CD4-positive, alpha-beta T cell treated with Interleukin-12 subunit alpha and Interleukin-12 subunit beta, for 1 hour (primary cell): ENCODE data around the gene NUAK1.

Source experiments
- DNase-seq: peaks from one replicate; pipeline ENCODE4 v3.0.0-alpha.2; 2020

Gene NUAK1

DNA sequence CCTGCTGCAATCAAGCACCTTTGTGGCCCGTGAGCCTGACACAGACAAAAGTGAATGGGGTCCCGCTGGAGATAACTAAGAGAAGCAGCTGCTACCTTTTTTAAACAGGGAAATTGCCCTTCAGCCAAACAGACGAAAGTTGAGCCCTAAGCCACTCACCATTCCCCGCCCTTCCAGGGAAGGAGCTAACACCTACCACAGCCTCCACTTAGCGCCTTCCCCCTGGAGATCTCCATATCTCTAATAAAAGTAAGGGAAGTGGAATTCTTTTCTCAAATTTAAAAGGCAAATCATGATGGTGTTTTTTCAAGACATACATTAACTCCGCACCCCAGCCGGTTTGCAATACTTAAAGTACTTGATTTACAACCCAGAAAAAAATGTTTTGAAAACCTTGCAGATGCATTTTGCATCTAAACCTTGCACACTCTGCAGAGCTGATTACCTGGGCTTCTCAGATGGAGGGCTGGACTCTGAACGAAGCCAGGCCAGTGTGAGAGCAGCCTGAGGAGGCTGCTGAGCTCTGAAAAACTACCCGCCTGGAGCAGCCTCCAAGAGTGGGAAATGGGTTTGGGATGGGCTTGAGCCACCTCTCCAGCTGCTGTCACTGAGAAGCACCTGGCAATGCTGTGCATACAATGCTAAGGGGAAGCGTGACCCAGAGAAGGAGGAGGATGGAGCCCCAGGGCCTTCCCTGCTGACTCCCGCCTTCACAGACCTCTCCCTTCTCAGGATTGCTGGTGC lies 10.0 kb downstream of the NUAK1 start:
- no peak for DNase-seq

GRCh38 chr12:106127338-106128126 lies 11.2 kb downstream of the NUAK1 start:
- no peak for DNase-seq

GRCh38 chr12:106126441-106127337 lies 12.1 kb downstream of the NUAK1 start:
- no peak for DNase-seq

DNA sequence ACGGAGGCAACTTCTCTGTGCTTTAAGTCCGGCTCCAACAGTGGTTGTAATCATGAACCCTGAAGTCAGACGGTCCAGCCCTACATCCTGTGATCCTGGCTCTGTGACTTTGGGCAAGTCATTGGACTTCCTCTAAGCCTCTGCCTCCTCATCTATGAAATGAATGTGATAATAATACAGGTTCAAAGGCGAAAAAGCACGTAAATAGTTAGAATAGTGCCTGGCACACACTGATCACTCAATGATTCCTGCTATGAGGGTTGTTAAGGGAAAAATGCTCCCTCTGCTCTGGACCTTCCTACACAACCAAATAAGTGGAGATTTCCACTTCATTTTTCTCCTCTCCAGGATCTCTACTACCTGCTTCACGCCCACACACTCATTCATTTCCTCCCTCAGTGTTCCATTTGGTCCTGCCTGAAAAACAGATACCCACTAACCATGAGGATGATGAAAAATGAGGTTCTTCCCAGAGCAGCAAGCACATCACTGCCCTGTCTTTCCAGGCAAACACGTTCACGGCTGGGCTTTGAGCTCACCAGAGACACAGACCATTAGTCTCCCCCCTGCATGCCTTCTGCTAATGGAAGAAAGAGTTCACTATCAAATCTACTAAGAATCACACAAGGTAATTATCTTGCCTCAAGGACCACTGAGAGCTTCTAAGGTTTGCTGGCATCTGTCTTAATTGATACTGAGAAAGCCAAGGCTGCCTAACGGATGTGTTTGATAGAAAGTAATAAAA lies 13.2 kb downstream of the NUAK1 start:
- DNase-seq, result no peak

- no peak for DNase-seq
Measured at GRCh38 chr12:106123551-106124081, 15.1 kb downstream of the NUAK1 start.

GRCh38 chr12:106123110-106123509 lies 15.6 kb downstream of the NUAK1 start:
- DNase-seq, result no peak

GRCh38 chr12:106122004-106122403 lies 16.8 kb downstream of the NUAK1 start:
- no peak for DNase-seq

DNA sequence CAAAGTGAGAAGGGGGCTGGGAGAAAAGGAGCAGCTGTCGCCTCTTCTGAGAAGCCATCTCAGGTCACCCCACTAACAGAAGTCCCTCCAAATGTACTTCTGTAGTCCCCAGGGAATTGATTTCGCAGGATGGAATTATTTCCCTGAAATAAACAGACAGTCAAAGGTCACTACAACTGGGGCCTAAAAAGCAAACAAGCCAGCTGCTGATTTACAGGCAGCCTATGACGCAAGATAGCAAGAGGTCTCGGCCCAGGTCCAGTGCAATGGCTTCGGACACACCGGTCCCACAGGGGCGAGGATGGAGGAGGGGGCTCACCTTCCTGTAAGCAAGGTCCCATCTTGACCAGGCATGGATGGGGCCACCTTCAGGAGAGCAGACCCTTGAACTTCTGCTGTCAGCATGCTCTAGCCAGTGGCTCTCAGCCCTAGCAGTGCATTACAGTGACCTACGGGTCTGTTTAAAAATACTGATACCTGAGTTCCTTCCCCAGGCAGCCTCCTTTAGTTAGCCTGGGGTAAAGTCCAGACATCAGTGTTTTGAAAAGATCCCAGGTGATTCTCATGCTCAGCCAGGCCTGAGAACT lies 18.1 kb downstream of the NUAK1 start:
- no peak for DNase-seq

DNA sequence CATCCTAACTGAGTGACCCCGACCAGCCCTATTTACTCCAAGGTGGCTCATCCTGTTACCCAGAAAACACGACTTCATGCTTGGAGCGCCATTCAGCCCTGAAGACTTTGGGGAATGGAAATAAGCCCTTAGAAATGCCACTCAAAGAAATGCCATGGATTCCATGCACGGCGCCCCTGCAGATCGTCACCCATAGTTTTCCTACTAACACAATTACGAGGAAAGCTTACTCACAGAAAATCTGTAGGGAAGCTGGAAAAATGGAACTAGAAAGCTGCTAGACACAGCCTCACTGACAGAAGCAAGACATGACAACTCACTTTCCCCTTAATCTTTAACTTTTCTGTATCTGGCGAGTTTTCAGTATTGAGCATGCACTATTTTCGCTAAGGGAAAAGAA lies 19.5 kb downstream of the NUAK1 start:
- DNase-seq, result no peak

- no peak for DNase-seq
Measured at GRCh38 chr12:106118381-106119130, 20.2 kb downstream of the NUAK1 start.

DNA sequence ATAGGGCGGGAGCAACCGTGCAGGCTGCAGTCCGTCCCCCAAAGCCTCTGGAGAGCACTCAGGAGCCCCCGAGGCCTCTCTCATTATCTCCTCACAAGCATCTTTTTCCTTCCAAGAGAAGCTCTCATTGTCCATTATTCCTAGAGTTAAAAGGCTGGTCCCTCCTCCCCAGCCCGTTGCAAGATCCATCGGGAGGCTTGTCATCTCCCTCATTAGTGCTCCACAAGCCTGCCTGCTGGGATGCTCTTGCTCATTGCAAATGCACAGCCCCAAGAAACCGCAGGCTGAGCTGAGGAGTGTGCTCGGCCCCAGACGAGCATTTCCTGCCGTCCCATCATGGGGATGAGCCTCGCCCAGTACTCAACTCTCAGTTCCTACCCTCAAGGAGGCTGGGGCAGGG lies 23.3 kb downstream of the NUAK1 start:
- DNase-seq, result no peak

- DNase-seq, result no peak
Measured at GRCh38 chr12:106114447-106115068, 24.2 kb downstream of the NUAK1 start.

DNA sequence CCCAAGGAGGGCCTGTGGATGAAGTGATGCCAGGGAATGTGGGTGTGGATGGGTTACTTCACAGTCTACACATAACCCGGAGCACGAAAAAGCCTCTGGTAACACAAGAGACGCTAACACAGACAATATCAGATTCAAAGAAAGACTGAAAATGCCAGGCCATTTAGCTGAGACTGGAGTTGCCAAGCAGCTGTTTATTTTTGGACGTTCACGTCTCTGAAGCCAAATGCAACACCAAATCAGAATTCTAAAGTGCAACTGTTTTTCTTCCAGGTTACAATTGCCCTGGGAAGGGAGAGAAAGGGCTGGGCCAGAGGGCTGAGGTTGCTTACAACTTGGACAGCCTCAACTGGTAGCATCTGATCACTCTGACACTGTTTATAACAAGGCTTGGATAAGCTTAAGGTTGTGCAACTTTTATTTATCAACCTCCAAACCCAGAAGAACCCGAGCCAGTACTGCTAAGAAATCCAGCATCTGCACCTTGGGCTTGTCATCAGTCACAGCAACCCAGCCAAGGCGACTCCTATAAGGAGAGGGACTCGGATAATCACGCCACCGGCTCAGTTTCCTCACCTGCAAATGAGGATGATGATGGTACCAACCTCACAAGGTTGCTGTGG lies 24.8 kb downstream of the NUAK1 start:
- no peak for DNase-seq

- DNase-seq, result no peak
Measured at GRCh38 chr12:106113446-106113823, 25.3 kb downstream of the NUAK1 start.

- DNase-seq, result no peak
Measured at GRCh38 chr12:106113042-106113441, 25.7 kb downstream of the NUAK1 start.

GRCh38 chr12:106112145-106112821 lies 26.5 kb downstream of the NUAK1 start:
- DNase-seq, result no peak

- no peak for DNase-seq
Measured at GRCh38 chr12:106110626-106111300, 28.0 kb downstream of the NUAK1 start.

DNA sequence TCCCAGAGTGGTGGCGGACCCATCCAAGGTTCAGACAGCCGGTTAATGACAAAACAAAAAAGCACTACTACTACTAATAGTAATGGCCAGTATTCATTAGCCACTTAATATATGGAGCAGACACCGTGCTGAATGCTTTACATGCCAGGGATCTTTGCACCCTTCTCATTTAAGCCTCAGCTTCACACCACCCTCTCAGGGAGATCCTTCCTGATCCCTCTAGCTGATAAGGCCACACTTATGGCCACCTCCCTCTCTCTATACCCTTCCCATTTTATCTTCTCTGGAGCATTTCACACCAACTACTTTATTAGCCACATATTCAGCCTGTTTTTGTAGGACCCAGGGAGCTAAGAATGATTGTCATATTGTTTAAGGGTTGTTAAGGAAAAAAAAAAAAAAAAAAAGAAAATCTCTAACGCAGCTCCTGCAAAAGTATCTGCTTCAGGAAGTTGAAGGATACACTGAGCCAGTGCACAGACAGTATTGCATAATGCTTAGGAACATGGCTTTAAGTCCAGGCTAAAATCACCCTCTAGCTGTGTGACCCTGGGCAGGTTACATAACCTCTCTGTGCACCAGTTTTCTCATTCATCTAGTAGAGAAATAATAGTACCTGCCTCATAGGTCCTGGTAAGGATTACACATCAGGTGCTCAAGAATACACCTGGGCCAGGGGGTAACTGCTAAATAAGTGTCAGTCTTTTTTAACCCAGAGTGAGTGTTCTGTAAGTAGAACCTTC lies 29.4 kb downstream of the NUAK1 start:
- DNase-seq, result no peak
